ENCODE data around the gene RCOR2.

The RCOR2 gene

GRCh38 chr11:63922673-63923192 lies 5.8 kb upstream of the RCOR2 start:
- no peak for DNase-seq (ENCODE audit: low read depth)

DNA sequence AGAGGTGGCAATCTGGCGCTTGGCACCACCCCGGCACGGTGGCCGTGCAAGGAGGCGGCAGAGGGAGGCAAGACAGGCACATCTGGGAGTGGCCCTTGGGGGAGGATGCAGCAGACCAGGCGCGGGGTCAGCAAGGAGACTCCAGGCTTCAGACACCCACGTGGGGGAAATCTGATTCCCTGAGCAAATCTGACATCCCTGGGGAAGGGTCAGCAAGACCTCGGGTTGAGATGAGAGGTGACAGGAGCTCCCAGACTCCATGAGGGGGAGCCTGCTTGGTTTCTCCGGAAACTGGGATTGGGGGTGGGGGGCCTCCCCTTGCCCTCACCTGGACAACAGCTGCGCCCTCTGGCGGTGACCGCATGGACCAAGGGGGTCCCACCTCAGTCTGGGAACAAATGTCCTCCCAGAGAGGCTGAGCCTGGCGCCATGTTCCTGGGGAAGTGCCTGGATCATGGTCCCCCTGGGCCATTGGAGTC lies 4.0 kb upstream of the RCOR2 start:
- DNase-seq (ENCODE audit: low read depth) = no peak

DNA sequence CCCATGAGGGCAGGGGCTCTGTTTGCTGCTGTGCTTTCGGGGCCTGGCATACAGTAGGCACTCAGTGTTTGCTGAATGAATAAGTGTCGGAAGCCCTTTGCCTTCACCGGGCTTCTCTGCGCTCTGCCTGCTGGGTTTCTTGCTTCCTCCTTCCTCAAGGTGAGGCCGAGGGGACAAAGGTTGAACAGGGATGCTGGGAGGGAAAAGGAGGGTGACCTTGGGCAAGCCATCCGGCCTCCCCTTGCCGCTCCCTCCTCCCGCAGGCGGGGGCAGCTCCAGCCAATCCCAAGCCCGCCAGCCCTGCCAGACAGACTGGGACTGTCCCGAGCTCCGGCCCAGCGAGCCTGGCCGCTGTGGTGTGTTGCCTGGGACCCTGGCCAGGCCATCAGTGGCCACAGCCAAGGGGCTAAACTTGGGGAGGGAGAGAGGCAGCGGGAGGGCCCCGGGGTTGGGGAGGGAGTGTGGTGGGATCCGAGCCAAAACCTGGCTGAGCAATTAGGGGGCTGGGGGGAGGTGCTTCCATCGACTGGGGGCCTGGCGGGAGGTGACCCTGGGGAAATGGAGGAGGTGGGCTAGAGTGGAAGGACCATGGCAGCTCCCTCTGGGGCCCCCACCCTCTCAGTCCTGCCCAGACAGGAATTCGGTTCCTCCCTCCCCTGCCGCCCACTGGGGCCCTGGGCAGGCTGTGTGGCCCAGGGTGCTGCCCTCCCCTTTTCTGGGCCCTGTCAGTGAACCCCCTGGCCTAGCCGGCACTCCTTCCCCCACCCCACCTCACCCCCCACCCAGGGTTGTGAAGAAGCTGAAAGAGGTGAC lies 3.4 kb upstream of the RCOR2 start:
- DNase-seq (ENCODE audit: low read depth) = no peak

DNA sequence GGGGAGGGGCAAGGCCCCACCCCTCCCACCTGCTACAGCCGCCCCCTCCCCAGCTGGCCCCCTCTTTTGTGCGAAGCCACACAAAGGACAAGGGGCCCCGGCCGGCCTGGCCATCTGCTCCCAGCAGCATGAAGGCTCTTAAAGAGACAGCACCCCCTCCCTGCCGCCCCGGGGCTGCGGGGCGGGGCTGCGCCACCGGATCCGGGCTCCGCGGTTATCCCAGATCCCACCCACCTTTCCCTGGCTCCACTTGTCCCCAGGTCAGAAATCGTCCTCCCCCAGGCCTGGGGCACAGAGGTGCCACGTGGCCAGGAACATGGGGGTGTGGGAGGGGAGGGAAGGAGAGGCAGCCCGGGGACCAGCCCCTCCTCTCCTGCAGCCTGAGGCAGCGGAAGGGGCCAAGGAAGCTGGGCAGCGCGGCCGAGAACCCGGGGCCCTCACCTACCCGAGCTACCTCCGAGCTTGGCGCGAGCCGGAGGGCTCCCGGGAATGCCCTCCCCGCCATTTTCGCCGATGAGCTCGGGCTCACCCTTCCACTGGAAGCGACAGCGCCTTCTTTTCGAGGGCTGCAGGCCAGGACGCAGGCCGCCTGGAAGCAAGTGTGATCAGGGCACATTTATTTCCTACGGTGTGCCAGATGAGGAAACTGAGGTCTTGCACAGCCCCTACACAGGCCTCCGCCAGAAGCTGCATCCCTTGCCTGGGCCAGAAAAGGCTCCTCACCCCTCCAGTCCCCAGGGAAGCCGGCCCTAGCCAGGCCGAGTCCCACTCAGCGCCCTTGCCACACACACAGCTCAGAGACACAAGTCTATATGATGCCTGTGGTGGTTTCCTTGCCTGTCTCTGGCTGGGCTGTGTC lies 2.5 kb upstream of the RCOR2 start:
- no peak for DNase-seq (ENCODE audit: low read depth)

DNA sequence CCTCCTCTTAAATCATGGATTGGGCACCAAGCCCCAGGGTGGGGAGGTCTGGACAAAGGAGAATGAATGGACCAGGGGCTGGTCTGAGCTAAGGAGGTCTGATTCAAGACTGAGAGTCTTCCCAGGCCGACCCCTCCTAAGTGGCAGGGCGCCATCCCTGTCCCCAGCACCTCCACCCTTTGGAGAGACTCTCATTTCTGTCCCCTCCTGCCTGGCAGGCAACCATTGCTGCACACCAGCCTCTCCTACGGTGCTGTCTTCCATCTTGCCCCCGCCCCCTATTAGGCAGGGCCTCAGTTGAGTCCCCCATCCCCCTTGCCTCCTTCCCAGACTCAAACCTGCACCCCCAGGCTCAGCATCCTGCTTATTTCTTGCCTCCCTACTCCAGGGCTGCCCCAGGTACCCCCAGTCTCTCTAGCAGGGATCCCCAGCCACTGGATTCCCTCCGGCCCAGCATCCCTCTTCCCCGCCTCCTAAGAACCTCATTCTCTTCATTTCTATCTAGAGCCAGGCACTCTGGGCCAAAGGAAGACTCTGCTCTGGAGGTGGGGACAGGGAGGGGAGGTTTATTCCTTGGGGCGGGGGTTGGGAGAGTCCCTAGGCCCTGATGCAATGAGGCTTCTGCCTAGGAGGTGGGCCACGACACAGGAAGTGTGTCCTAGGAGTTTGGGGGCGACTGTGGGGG lies 1.7 kb upstream of the RCOR2 start:
- DNase-seq (ENCODE audit: low read depth) = no peak

- DNase-seq (ENCODE audit: low read depth) = no peak
These were observed 935 bp upstream of the RCOR2 start for GRCh38 chr11:63917692-63918506.

- no peak for DNase-seq (ENCODE audit: low read depth)
These were observed 765 bp downstream of the RCOR2 start for GRCh38 chr11:63915961-63916836.

GRCh38 chr11:63914896-63915691 lies 1.9 kb downstream of the RCOR2 start:
- DNase-seq (ENCODE audit: low read depth) = no peak

DNA sequence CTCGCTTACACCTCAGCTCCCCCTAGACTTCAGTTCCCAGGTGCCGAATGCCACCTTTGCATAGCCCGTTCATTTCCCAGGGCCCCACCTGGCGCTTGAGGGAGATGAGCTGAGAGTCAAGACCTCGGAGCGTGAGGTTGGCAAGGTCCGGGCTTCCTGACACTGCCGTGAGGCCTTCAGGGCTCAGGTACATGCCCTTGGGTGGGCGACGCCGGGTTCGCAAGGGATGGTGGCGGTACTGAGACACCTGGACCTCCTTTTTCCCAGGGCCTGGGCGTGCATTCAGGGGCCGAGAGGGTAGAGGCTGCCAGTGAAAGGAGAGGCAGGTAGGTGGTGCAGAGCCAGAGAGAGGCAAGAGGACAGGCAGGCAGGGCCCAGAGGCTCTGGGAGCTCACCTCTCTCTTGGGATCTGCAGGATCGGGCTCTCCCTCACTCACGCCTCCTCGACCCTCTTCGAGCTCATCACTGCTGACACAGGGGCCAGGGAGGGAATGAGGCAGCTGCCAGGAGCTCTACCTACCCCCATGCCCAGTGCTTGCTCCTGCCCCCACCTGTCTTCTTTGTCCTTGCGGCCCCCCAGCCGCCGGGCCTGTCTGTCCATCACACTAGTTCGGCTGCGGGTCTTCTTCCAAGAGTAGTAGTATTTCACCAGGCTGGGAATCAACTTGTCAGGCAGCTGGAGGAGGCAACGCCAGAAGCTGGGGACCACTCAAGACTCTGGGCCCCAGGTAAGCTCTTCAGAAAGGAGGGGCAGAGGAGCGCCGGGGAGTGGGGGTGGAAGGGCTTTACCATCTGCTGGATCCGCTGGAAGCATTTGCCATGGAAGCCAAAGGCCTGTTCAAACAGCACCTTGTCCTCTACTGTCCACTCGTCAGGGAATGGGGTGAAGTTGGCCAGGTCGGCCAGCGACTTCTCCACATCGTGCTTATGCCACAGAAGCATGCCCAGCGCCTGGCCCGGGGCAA lies 2.8 kb downstream of the RCOR2 start:
- DNase-seq (ENCODE audit: low read depth) = no peak

DNA sequence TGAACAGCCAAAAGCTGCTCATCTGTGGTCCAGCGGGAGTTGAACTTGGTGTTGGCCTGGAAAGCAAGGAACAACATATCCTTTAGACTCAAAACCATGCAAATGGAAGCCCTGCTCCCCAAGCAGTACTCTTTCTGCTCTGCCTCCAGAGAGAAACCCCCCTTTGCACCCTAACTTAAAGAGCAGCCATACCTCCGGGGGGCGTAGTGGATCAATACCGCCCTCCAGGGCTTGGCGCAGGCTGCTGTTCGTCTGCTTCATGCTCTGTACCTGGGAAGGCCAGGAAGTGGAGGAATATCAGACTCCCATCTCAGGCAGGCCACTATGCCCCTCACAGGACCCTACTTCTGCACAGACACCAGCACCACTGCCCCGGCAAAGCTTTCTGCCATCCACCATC lies 4.3 kb downstream of the RCOR2 start:
- no peak for DNase-seq (ENCODE audit: low read depth)

DNA sequence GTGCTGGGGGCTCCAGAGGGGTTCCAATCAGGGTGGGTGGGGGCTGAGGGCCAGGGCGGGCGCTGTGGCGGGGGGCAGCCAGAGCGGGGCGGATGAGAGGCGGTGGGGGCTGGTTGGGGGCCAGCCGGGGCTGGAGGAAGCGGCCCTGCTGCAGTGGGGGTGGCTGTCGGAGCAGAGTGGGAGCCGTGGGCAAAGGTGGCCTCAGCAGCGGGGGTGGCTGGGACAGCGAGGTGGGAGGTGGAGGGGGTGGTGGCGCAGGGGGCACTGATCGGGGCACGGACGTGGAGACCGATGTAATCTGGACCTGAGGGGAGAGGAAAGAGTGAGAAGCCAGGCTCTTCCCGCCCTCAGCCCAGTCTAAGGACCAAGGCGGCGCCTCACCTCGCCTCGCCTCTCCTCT lies 5.1 kb downstream of the RCOR2 start:
- no peak for DNase-seq (ENCODE audit: low read depth)

DNA sequence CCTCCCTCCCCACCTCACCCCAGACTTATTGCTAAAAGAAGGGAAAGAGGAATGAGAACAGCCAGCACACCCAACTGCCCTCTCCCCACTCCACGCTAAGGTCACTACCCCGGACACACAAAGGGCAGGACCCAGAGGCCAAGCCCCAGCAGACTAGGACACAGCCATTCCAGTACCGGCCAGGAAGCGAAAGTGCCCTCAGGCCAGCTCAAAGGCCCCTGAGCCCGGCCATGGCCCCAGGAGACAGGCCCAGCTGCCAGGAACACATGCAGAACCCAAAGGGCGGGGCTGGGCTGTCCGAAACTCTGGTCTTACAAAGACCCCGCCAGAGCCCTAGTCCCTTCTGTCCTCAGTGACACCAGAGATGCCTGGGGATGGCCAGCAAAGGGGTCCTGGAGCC lies 5.5 kb downstream of the RCOR2 start:
- DNase-seq (ENCODE audit: low read depth) = no peak

- DNase-seq (ENCODE audit: low read depth) = no peak
These were observed 6.3 kb downstream of the RCOR2 start for GRCh38 chr11:63910675-63911074.

DNA sequence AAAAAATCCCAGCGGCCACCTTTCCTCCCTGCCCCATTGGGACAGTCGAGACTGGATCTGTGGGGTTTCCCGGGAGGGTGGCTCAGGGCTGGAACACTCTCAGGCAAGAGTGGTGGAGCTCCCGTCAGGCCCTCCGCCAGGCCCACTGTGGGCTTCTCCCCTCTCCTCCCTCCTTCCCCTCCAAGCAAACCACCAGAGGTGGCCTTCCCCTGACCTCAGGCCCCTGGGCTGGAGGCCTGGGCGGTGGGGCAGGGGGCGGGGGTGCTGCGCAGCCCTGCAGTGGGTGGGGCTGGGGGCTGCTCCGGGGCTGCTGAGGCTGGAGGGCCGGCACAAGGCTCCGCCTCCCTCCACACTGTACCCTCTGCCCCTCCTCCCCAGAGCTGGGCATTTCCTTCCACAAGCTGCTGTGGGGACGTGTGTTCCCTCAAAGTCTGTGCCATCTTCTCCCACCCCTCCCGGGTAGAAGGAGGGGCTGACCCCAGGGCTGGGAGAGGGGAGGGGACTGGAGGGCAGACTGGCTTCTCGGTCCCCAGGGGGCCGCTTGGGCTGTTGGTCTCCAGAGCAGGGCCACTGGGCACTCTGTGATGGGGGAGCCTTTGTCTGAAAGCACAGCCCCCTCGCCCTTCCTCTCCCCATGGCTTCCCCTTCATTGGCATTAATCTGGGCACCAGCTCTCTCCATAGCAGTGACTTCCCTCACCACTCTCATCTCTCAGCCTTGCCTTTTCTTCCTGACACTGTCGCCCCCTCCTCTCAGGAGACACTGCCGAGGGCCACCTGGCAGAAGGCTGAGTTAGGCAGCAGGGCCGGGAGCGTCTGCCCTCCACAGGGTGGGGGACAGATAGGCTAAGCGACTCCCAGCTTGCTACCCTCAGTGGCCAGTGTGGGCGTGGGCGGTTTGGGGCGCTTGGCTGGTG lies 7.1 kb downstream of the RCOR2 start:
- no peak for DNase-seq (ENCODE audit: low read depth)

GRCh38 chr11:63908631-63909401 lies 8.1 kb downstream of the RCOR2 start:
- no peak for DNase-seq (ENCODE audit: low read depth)

GRCh38 chr11:63907808-63908530 lies 9.0 kb downstream of the RCOR2 start:
- no peak for DNase-seq (ENCODE audit: low read depth)
